Fibroblast of mammary gland (primary cell): Measurements from ENCODE around the gene CLEC4M.
A peak's percentile ranks its signal among the peaks of the same experiment; 100 is the strongest.
"Not testable (repeated sequence)": the region's sequence is repeated elsewhere in the genome, so short reads cannot be mapped to it uniquely, and the experiment has no call there.

Experiments used
- DNase-seq: peaks from one replicate; pipeline ENCODE4 v3.0.0-alpha.2; 2010; ENCODE audit warnings: low read depth
- H3K4me3 ChIP-seq: 2 replicates; pipeline ENCODE4 v1.5.1; 2011; ENCODE audit warnings: low read depth, mild to moderate bottlenecking, low read length, moderate library complexity; ENCODE audit not compliant: control insufficient read depth
- TF ChIP-seq, protein P1 (sequence below): conservative IDR thresholded peaks from 2 replicates; pipeline ENCODE4 v1.5.1; 2011; ENCODE audit warnings: low read depth, low read length, inconsistent platforms; ENCODE audit not compliant: control insufficient read depth, insufficient read depth

CLEC4M gene

DNA sequence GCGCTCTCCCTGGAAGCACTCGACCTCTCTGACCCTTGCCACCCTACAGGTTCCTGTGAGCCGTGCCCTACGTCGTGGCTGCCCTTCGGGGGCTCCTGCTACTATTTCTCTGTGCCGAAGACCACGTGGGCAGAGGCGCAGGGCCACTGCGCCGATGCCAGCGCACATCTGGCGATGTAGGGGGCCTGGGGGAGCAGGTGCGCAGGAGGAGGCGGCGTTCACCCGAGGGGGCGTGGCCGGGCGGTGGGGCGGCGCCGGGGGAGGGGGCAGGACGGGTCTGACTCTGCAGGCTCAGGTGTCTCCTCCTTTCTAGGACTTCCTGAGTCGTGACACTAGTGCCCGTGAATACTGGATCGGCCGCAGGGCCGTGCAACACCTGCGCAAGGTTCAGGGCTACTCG, 26.4 kb downstream of the CLEC4M start:
- TF ChIP-seq, protein P1, sequence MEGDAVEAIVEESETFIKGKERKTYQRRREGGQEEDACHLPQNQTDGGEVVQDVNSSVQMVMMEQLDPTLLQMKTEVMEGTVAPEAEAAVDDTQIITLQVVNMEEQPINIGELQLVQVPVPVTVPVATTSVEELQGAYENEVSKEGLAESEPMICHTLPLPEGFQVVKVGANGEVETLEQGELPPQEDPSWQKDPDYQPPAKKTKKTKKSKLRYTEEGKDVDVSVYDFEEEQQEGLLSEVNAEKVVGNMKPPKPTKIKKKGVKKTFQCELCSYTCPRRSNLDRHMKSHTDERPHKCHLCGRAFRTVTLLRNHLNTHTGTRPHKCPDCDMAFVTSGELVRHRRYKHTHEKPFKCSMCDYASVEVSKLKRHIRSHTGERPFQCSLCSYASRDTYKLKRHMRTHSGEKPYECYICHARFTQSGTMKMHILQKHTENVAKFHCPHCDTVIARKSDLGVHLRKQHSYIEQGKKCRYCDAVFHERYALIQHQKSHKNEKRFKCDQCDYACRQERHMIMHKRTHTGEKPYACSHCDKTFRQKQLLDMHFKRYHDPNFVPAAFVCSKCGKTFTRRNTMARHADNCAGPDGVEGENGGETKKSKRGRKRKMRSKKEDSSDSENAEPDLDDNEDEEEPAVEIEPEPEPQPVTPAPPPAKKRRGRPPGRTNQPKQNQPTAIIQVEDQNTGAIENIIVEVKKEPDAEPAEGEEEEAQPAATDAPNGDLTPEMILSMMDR, result no peak
- DNase-seq, result no peak
- H3K4me3 ChIP-seq, result no peak overlapping the region

DNA sequence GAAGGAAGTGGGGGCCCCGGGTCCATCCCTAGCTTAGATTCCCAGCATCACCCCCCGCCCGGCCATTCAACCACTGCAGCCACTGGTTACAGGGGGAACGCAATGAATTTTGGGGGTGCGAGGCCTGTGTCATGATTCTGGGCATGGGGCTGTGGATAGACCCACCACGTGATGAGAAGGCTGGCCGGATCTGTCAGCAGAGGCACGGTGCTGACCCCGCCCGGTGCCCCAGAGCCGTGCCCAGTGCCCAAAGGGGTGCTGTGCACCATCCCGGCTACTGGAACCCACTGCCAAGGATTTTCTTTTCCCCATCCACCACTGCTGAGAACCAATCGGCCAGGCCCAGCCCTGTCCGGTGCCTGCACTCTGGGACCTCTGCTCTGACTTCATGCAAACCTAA, 27.4 kb downstream of the CLEC4M start:
- no peak for DNase-seq
- no peak overlapping the region for H3K4me3 ChIP-seq
- TF ChIP-seq, protein P1, result no peak

DNA sequence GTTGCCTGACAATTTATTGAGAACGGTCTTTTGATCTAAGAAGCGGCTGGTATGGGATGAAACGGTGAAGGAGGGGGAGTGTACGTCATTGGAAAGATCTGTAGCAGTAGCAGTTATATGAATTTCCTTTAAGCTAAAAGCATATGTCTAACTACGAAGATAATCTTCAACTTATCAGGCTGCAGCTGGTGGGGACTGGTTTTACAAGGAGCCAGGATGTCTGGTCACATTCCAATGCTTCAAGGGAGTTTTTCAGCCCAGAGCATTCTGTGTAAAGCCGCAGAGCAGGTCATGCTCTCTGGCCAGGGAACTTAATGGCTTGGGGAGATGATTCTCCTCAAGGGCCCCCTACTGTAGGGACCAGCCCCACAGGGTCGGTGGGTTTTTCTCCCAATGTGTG, 29.2 kb downstream of the CLEC4M start:
- DNase-seq, result no peak
- no peak overlapping the region for H3K4me3 ChIP-seq
- TF ChIP-seq, protein P1, result no peak

DNA sequence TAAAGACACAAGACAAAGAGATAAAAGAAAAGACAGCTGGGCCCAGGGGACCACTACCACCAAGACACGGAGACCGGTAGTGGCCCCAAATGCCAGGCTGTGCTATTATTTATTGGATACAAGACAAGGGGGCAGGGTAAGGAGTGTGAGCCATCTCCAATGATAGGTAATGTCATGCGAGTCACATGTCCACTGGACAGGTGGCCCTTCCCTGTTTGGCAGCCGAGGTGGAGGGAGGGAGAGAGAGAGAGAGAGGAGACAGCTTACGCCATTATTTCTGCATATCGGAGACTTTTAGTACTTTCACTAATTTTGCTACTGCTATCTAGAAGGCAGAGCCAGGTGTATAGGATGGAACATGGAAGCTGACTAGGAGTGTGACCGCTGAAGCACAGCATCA, 29.7 kb downstream of the CLEC4M start:
- not testable (repeated sequence) for DNase-seq, H3K4me3 ChIP-seq

DNA sequence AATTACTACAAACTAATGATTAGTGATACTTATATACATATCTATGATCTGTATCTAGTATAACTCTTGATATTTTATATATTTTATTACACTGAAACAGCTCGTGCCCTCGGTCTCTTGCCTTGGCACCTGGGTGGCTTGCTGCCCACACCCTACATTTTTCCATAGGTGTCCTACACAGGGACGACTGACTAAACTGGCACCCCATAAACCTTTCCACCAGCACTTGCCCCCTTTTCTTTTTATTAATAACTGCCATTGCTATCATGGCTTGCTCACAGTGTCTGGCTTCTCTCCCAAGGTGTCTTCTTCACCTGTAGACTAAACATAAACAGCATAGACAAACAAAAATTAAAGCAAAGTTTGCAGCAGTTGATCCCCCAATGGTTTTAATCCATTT, 30.4 kb downstream of the CLEC4M start:
- TF ChIP-seq, protein P1, result no peak
- no peak for DNase-seq
- no peak overlapping the region for H3K4me3 ChIP-seq

DNA sequence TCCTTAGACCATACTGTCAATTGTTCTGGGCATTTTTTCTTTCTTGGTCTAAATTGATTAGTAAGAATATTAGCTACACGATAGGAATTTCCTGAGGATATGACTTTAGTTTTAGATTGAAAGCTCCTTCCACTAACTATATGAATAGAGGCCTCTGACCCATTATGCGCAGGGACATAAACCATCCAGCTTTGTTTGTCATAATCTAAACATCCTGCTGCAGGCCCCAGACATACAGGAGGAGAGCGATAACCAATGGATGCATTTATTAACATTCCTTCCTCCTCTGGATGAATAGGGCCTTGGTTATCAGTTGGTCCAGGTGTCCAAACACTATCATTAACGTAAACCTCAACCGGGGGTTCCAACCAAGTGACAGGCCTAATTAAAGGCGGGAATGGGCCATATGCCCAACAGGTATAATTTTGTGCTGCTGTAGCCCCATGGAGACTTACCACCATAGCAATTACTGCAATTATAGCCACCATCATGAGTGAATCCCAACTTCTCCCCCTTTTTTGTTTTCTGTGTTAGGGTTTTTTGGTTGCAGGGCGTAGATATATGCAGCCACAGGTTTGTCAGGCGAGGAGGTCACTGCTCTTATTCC, 32.6 kb downstream of the CLEC4M start:
- TF ChIP-seq, protein P1, result no peak
- H3K4me3 ChIP-seq, result no peak overlapping the region
- DNase-seq, result no peak

DNA sequence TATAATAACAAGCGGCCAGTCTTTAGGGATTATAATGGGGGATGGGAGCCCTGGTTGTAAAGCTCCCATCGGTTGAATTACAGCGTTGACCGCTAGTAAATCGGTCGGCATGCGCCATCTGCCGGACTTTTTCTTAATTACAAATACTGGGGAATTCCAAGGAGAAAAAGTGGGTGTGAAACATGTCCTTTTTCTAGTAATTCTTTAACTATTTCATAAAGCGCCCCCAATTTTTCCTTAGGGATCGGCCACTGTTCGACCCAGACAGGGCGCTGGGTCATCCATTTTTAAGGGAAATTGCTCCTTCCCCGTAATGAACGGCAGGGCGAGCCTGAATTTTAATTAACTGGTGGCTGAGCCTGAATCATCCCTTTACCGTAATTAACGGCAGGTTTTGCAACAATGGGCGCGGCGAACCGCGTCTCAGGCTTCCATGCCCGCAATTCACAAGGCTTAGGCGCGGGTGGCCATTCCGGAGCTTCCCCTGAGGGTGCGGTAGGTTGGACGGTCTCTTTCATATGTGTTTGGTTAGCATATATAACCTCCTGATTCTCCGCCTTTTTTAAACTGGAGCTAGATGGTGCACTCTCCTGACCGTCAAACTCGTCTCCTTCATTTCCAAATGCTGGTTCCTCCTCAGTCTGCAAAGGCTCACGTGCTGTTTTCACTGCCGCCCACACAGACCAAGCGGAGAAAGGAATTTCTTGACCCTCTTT, 36.8 kb downstream of the CLEC4M start:
- DNase-seq, result peak; percentile 75
- TF ChIP-seq, protein P1, result peak; percentile 49
- peak overlapping the region; percentile 16 for H3K4me3 ChIP-seq
